GM18861 (cell line): ENCODE results near the gene SH3RF2.
"Not testable (repeated sequence)": the region's sequence is repeated elsewhere in the genome, so short reads cannot be mapped to it uniquely, and the experiment has no call there.

Source experiments
- ATAC-seq: cut with Tn5 transposase; IDR thresholded peaks from one replicate; pipeline ENCODE4 v1.9.1; 2021; ENCODE audit not compliant: unreplicated experiment

The SH3RF2 gene

DNA sequence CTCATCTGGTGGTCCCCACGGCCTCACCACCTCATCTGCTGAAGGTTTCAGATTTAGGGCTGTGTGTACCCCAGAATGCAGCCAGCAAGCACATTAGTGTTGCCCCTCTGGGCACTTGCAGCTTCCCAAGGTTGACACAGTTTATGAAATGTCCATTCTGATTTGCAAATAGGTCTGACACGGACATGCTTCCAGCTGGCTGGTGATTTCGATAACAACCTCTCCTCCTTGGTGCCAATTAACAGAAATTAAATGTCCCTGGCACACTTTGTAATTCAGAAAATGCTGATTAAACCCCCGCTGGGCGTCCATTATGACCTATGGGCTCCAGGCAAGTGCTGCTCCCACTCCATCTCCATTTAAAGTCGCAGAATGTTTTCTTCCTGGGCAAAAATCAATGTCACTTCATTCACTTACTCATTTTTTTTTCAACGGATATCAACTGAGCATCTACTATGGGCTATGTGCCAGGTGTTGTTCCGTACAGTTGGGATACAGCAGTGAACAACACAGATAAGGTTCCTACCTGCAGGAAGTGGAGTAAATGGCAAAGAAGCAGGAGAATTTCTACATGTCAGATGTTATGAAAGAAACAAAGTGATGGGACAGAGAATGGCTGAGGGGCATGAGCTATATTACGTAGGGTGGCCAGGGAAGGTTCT lies 137.0 kb downstream of the SH3RF2 start:
- ATAC-seq = no peak

DNA sequence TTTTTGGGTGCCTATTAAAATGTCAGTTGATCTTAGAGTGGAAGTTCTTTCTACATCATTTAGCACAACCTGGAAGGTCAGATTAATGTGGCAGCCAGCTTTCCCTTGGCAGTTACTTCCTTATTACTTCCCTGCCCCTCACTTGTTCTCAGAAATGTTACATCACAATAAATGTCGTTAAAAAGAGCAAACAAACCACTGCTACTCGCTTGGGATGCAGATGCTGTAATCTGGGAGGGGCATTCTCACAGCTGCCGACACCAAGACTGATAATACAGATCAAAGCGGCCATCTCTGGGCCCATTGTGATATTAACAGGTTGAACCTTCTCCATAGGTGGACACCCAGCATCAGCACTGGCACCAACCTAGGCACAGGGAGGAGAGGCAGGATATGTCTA lies 139.7 kb downstream of the SH3RF2 start:
- no peak for ATAC-seq

DNA sequence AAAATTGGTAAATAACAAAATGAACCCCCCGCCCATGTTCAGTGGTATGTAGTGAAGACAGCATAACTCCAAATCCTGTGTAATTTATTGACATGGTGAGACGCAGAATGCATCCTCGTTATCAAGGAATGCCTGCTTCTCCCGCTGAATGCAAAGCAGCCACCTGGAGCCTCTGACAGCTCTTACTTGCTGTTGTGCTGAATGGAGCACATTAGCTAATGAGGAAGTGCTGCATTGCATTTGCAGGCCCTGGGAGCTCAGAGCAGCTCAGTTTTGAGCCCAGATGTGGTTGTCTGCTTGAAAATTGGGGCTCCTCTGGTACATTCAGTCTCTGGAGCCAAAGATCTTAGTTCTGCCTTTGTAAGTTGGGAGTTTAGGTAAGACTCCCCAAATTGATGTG lies 140.1 kb downstream of the SH3RF2 start:
- ATAC-seq = no peak

DNA sequence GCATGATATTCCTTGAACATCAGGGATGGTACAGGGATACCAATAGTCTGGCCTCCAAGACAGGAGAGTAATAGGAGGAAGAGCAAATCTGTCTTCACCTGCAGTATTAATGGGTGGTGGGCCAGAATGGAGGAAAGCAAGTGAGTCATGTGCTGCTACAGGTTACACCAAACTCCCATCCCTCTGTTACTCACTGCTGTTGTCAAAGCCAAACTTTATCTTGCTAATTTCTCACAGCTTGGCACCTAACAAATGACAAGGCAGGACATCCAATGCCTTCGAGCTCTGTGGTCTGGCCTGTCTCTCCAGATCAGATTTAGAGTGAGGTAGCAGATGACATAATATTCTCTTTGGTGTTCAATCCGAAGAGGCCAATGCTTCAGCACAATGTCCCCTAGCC lies 142.2 kb downstream of the SH3RF2 start:
- no peak for ATAC-seq

DNA sequence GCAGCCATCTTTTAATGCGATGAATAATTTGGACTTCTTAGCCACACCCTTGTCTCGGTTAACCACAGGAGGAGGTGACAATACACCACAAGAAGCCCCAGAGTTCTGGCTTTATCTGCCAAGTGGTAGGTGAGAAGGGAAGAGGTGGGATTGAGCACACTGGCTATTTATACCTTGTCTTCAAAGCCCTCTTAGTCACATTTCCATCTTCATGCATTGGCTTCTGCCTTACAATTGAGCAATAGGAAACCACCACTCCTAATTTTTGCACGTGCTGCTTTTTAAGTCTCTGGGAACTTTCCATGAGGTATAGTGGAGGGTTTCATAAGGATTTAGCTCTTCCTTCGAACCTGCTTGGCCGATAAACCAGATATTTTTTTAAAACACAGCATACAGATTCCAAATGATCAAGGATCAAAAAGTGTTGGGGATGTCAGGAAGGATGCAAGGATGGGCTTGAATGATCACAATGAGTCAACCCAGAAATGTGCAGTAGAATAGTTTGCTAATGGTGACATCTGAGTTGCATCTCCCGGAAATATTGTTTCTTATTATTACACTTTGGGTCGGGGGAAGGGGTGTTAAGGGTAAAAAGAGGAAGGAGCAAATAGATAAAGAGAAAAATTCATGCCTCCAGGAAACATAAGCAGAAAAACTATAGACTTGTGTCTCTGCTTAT lies 143.5 kb downstream of the SH3RF2 start:
- no peak for ATAC-seq

DNA sequence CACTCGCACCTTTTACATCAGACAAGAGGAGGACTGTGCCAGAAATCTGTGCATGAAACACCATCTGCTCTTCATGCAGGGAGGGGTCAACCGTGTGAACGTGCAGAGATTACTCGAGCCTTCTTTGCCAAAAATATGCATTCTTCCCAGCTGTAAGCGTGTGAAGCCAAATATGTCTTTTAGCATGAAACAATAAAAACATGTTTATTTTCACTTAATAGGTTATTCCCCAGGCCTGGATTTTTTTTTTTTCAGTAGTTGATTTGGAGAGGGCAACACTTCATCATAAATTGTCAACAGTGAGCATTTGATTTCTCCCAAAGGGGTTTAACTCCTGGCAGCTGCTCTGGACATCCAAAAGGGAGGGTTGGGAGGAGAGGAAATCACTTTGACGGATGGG lies 145.2 kb downstream of the SH3RF2 start:
- ATAC-seq = no peak

DNA sequence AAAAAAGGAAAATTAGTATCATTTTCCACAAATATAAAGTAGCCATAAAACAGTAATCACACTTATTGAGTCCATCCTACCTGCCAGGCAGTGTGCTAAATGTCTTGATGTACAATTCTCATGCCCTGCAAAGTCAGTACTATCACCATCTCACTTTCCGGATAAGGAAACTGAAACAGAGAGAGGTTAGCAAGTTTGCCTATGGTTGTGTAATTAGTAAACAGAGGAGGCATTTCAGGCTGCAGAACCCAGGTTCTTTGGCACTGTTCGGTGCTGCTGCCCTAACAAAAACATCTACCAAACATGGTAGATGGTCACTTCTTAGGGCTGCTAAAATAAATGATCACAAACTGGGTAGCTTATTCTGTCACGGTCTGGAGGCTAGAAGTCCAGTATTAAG lies 146.4 kb downstream of the SH3RF2 start:
- peak; percentile 90 for ATAC-seq

DNA sequence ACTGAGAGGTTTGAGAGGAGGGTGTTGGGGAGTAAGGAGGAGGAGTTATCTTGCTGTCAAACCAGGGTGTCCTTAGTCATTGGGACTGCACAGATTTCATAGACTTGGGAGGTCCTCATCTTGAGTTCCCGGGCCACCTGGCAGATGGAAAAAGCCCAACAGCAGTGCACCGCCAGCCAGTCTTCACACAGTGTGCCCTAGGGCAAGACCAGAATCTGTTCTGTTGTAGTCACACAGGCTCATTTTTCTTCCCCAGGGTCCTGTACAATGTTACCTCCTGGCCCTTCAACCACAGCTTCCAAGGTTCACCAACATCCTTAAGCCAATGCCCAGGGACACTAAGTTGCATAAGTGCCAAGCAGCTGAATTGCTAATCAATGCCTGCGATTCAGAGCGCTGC lies 148.0 kb downstream of the SH3RF2 start:
- ATAC-seq = no peak

DNA sequence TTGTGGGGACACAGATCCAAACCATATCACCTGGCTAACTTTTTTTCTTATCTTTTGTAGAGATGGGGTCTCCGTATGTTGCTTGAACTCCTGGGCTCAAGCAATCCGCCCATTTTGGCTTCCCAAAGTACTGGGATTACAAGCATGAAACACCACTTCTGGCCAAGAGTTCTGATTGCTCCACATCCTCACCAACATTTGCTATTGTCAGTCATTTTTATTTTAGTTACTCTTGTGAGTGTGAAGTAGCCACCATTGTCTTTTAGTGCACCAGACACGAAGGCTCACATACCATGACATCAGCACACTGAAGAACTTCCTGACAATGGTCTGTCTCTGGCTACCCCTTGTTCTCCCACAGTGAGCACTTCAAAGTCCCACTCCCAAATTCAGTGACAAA lies 151.7 kb downstream of the SH3RF2 start:
- no peak for ATAC-seq

DNA sequence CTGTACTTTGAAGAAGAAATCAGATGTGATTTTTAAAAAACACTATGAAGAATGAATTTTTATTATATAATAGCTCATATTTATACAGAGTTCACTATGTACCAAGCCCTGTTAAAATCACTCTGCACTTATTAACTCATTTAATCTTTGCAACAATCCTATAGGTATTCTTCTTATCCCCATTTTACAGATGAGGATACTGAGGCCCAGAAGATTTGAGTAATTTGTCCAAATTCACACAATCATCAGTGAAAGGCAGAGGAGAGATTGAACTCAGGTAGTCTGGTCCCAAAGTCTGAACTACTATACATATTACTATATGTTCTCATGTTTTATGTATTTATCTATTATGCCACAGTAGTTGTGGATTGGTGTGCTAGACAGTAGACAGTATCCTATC lies 152.9 kb downstream of the SH3RF2 start:
- ATAC-seq = no peak

DNA sequence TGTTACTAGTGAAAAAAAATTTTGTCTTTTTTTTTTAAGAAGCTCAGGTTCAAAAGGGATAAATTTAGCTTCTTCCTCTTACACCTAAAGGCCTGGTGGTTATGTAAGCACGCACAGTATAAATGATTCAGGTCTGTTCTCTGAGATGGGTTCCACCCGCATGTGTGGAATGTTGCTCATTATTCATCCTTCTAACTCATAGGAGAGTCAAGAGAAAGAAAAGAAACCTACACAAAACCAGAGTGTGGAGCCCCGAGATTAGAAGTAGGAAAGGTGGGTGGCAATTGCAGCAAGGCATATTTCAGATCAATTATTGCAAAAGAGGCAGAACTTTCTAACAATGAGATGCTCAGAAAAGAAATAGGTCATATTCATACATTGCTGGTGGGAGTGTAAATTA lies 155.5 kb downstream of the SH3RF2 start:
- ATAC-seq = no peak

DNA sequence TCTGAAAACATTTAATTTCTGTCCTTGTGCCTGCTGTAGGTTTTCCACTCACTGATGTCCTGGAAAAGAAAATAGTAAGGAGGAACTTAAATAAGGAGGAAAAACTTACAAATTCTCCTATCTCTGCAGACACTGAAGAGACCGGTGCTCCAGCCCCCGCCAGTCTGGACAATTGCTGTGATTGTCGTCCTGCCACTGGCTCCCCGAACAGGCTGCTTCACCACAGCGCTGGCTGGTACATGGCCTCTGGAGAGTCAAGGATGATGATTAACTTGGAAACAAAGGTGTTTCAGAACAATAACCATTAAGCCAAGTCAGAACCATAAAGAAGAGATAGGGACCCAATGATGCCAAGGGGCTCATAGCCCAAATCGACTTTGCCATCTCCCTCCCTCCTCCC lies 161.7 kb downstream of the SH3RF2 start:
- ATAC-seq = no peak

DNA sequence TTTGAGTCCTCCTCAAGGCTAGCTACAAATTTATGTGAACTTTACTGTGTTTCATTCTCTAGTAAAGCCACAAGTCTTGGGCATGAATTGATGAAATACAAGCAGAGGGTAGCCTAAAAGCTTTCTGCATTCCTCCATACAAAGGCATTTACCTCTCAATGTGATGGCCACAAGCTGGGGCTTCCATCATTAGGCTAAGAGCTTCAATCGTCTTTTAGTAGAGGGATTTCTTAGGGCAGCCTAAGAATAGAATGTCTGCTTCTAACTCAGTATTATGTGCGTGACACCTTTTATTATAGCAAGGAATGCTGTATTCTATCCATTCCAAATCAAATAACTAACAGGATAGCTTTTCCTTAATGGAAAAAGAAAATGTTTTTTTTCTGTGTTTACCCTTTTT lies 165.3 kb downstream of the SH3RF2 start:
- no peak for ATAC-seq

DNA sequence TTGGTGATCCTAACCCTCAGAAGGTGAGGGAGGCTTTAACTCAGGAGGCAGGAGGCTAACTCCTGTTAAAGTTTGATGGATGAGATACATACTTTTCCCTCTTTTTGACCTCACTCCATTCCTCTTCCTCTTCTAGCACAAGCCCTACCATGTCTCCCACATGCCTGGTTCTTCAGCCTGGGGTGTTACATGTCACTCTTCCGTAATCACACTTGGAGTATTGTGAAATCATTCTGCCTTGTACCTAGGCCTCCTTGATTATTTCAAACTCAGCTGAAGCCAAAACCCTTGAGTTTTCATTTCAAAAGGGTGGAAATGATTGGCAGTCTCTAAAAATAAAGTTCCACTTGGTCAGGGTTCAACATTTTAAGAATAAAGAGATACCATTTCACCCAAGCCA lies 167.2 kb downstream of the SH3RF2 start:
- ATAC-seq = no peak

DNA sequence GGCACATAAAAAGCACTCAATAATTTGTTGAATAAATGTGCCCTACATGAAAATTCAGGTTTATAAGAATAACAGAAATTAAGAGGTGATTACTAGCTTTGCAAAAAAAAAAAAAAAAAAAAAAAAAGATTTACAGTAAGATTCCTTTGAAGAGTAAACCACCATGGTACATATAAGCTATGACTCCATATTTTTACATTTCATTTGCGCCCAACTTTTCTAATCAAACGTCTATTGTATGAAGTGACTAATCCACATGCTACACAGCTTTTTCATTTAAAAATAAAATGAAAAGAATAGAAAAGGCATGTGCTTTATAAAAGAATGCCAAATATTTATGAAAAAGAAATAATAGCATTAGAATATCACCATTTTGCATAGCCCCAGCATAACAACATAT lies 169.1 kb downstream of the SH3RF2 start, which contains the start of gene PLAC8L1:
PLAC8L1 (minus strand) TSS at position 101 of the 400 bp plus-strand sequence. CDS start 1,266 bp downstream, outside the sequence.
- no peak for ATAC-seq

DNA sequence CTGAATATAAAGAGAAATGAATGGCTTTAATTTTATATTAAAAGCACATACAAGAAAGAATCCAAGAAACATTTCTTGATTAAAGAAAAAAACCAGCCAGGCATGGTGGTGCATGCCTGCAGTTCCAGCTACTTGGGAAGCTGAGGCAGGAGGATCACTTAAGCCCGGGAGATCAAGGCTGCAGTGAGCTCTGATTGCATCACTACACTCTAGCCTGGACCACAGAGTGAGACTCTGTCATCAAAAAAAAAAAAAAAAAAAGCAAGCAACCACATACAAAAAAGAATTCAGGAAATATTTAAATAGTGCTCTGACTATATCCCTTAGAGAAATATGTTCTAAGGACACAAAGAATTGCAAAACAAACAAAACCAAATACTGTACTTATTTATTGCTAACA lies 171.5 kb downstream of the SH3RF2 start:
- no peak for ATAC-seq

DNA sequence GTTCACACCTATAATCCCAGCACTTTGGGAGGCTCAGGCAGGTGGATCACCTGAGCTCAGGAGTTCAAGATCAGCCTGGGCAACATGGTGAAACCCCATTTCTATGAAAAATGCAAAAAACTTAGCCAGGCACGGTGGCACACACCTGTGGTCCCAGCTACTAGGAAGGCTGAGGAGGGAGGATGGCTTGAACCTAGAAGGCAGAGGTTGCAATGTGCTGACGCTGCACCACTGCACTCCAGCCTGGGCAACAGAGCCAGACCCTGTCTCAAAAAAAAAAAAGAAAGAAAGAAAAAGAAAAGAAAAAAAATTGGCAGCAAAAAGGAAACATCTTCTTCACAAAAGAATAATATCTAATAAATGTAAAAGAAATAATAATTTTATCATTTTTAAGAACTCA lies 172.5 kb downstream of the SH3RF2 start:
- not testable (repeated sequence) for ATAC-seq

DNA sequence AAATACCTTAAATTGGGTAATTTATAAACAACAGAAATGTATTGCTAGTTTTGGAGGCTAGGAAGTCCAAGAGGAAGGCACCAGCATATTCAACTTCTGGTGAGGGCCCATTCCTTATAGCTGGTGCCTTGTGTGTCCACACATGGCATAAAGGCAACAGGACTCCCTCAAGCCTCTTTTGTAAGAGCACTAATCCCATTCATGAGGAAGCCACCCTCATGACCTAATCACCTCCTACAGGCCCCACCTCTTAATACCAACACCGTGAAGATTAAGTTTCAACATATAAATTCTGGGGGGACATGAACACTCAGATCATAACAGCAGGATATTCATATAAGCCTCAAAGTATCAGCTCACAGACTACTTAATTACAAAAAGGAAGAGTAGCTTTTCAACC lies 173.0 kb downstream of the SH3RF2 start:
- ATAC-seq = no peak

DNA sequence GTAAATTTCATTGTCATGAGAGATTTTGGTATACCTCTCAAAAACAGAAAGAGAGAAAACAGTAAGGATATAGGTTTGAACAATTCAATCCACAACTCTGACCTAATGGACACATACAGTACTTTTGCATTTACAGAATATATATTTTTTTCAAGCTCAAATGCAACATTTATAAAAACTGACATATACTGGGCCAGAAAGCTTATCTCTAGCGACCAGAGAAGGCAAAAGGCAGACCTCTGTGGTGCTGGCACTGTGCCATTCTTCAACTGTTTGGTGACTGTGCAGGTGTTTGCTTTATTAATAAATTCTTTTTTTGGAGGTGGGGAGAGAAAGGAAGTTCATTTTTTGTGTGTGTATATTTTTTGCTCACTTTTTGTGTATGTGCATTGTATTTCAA lies 175.0 kb downstream of the SH3RF2 start:
- ATAC-seq = no peak

DNA sequence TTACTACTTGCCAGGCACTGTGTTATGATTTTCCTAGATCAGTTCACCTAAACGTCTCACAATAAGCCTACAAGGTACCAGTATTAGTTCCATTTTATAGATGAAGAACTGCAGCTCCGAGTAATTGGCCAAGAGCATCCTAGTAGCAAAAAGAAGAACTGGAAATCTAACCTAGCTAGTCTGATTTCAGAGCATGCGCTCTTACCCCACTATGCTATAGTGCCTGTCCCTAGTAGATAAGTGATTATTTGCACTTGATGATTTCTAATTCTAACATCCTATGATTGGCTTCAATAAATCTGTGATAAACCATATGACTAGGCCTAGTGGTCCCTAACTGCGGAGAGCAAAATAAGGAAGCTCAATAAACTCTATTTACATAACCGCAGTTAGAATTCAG lies 176.1 kb downstream of the SH3RF2 start:
- no peak for ATAC-seq
